ENCODE measurements around the gene GABBR1. TPM values are rescaled to one million over a fixed set of nuclear protein-coding genes. Genes with fewer than 3 reads are reported as not detected.

The GABBR1 gene
- total RNA-seq, 6 experiments from 2014 or later, result 13.5 to 17.9 (median 17.4) TPM

- no peaks in the 10 kb centered on the region for H3K36me3 Mint-ChIP-seq (ENCODE audit: low read depth)
- H3K27ac Mint-ChIP-seq, result no peak overlapping the region
- DNase-seq, result no peak
- no peaks in the 10 kb centered on the region for H3K9me3 Mint-ChIP-seq
- H3K4me3 Mint-ChIP-seq, result no peak overlapping the region
- TF ChIP-seq CTCF (IDR thresholded peaks at IDR 0.05), result no peak
- peaks cover 7% of the 10 kb centered on the region; the same call in 1 of the 2 replicates for H3K27me3 Mint-ChIP-seq (ENCODE audit: insufficient read depth)
- H3K4me1 Mint-ChIP-seq (ENCODE audit: low read depth), result no peaks in the 10 kb centered on the region
Observed at GRCh38 chr6:29576056-29576455, 56.9 kb downstream of the GABBR1 start.

GRCh38 chr6:29567991-29568390, 65.0 kb downstream of the GABBR1 start:
- Mint-ChIP-seq H3K36me3 (ENCODE audit: low read depth) (no peaks in the 10 kb centered on the region), H3K4me1 (ENCODE audit: low read depth) (no peaks in the 10 kb centered on the region), H3K27ac (no peak overlapping the region), H3K27me3 (ENCODE audit: insufficient read depth) (no peaks in the 10 kb centered on the region), H3K9me3 (no peaks in the 10 kb centered on the region), H3K4me3 (no peak overlapping the region)
- TF ChIP-seq CTCF (IDR thresholded peaks at IDR 0.05), result no peak
- DNase-seq, result no peak

- Mint-ChIP-seq H3K4me1 (ENCODE audit: low read depth) (no peaks in the 10 kb centered on the region), H3K4me3 (no peak overlapping the region), H3K9me3 (no peaks in the 10 kb centered on the region), H3K27me3 (ENCODE audit: insufficient read depth) (no peaks in the 10 kb centered on the region), H3K27ac (no peak overlapping the region), H3K36me3 (ENCODE audit: low read depth) (no peaks in the 10 kb centered on the region)
- no peak for TF ChIP-seq CTCF (IDR thresholded peaks at IDR 0.05)
- DNase-seq, result no peak
Observed at GRCh38 chr6:29567541-29567940, 65.4 kb downstream of the GABBR1 start.

GRCh38 chr6:29566856-29567255, 66.1 kb downstream of the GABBR1 start:
- H3K9me3 Mint-ChIP-seq, result no peaks in the 10 kb centered on the region
- no peaks in the 10 kb centered on the region for H3K4me1 Mint-ChIP-seq (ENCODE audit: low read depth)
- H3K4me3 Mint-ChIP-seq, result no peak overlapping the region
- H3K27me3 Mint-ChIP-seq (ENCODE audit: insufficient read depth), result no peaks in the 10 kb centered on the region
- DNase-seq, result no peak
- H3K27ac Mint-ChIP-seq, result no peak overlapping the region
- no peak for TF ChIP-seq CTCF (IDR thresholded peaks at IDR 0.05)
- H3K36me3 Mint-ChIP-seq (ENCODE audit: low read depth), result no peaks in the 10 kb centered on the region

GRCh38 chr6:29564875-29565274, 68.1 kb downstream of the GABBR1 start:
- no peak for TF ChIP-seq CTCF (IDR thresholded peaks at IDR 0.05)
- Mint-ChIP-seq H3K27ac (no peak overlapping the region), H3K4me1 (ENCODE audit: low read depth) (no peaks in the 10 kb centered on the region), H3K9me3 (no peaks in the 10 kb centered on the region), H3K27me3 (ENCODE audit: insufficient read depth) (no peaks in the 10 kb centered on the region), H3K36me3 (ENCODE audit: low read depth) (no peaks in the 10 kb centered on the region), H3K4me3 (no peak overlapping the region)
- no peak for DNase-seq

- no peak overlapping the region for H3K27ac Mint-ChIP-seq
- H3K4me1 Mint-ChIP-seq (ENCODE audit: low read depth), result no peaks in the 10 kb centered on the region
- H3K9me3 Mint-ChIP-seq, result no peaks in the 10 kb centered on the region
- no peak overlapping the region for H3K4me3 Mint-ChIP-seq
- no peak for DNase-seq
- no peaks in the 10 kb centered on the region for H3K36me3 Mint-ChIP-seq (ENCODE audit: low read depth)
- no peak for TF ChIP-seq CTCF (IDR thresholded peaks at IDR 0.05)
- peaks cover 1% of the 10 kb centered on the region; the same call in 1 of the 2 replicates for H3K27me3 Mint-ChIP-seq (ENCODE audit: insufficient read depth)
Observed at GRCh38 chr6:29563435-29563965, 69.5 kb downstream of the GABBR1 start.

Data from HFFc6 (cell line).